AG10803 (cell line): ENCODE data around the gene DACH1.
"Not testable (repeated sequence)": the region's sequence is repeated elsewhere in the genome, so short reads cannot be mapped to it uniquely, and the experiment has no call there.

ENCODE experiments used
- DNase-seq: peaks from one replicate; pipeline ENCODE4 v3.0.0; 2010; ENCODE audit warnings: low read depth
- H3K4me3 ChIP-seq: 2 replicates; pipeline ENCODE4 v1.5.1; 2011; ENCODE audit warnings: mild to moderate bottlenecking, low read length, control low read depth
- CTCF ChIP-seq: conservative IDR thresholded peaks from 2 replicates; pipeline ENCODE4 v1.5.1; 2011; ENCODE audit warnings: mild to moderate bottlenecking, low read length, control low read depth, inconsistent platforms

Gene DACH1

DNA sequence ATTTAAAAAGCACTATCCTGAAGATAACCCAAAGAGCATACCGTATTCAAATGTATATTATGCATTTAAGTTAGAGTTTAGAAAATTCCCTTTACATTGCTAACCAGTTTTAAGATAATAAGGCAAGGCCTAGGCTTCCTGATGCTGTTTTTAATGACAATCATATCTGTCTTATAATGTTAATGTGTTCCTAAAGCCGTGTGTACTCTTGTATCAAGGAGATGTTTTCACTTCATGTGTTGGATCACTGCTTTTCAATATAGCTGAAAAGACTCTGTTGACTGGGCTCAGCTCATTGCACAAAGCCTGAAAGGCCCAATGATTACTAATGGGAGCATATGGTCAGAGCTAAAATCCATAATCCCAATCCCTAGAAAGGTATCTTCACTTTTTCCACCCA lies 81.6 kb downstream of the DACH1 start:
- no peak for TF ChIP-seq CTCF
- H3K4me3 ChIP-seq, result no peak overlapping the region
- DNase-seq, result no peak

GRCh38 chr13:71780546-71780945 lies 86.5 kb downstream of the DACH1 start:
- no peak for TF ChIP-seq CTCF
- no peak overlapping the region for H3K4me3 ChIP-seq
- DNase-seq, result no peak

GRCh38 chr13:71778998-71779397 lies 88.0 kb downstream of the DACH1 start:
- not testable (repeated sequence) for DNase-seq, H3K4me3 ChIP-seq

DNA sequence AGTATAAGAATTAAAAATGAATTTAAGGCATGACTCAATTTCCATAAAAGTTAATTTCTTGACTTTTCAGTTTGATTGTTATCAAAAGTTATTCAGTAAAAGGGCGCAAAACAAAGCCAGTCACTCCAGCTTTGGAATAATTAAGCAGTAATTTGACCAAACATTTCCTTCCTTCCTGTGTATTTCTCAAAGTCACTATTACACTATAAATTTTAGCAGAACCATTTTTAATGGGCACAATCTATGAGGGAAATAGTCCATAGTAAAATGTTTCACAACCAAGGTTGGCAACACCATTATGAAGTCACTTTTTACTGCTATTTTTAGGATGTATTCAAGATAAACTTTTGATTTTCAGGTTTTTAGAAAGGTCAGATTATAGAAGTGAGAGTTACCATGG lies 91.0 kb downstream of the DACH1 start:
- no peak for DNase-seq
- TF ChIP-seq CTCF, result no peak
- H3K4me3 ChIP-seq, result no peak overlapping the region

DNA sequence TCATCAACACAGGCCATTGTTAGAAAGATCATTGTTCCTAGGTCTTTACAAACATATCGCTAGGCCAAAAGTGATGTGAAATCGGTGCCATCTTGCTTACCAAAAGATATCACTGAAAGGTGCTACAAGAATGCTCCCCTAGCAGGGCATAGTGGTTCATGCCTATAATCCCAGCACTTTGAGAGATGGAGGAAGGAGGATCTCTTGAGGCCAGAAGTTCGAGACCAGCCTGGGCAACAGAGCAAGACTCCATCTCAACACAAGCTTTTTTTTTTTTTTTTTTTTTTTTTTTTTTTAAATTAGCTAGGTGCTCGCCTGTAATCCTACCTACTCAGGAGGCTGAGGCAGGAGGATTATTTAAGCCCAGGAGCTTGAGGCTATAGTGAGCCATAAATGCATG lies 92.1 kb downstream of the DACH1 start:
- TF ChIP-seq CTCF, result no peak
- DNase-seq, result no peak
- H3K4me3 ChIP-seq, result no peak overlapping the region

DNA sequence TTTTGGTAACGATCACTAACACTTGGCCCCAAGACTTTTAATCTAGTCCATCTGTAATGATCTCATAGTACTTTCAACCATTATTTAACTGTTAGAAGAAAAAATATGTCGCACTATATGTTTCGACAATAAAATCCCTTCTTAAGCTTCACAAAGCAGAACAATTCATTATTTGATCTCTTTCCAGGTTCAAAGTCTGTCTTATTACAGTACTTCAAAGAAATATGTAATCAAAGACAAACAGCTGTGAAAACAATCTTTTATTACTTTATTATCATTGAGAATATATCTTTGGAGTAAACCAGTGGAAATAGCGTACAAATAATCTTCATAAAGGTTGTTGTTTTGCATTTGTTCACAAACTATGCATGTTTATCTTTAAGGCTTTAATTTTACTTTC lies 93.5 kb downstream of the DACH1 start:
- DNase-seq, result no peak
- no peak overlapping the region for H3K4me3 ChIP-seq
- no peak for TF ChIP-seq CTCF

DNA sequence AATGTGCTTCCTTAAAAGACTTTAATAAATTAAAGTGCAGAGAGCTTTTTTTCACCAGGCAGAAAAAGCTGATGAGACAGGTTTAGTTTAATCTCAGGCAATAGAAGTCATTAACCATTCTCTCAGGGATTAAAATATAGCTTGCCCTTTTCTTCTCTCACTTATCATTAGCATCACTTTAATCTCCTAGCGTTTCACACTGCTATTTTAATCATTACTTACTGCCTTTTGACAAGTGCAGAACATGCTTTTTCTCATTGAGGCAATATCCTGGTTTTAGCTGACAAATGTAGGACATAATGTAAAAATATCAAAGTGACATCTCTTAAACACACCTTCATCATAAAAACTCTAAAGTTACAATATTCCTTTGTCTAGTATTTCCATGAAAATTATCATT lies 94.6 kb downstream of the DACH1 start:
- no peak overlapping the region for H3K4me3 ChIP-seq
- TF ChIP-seq CTCF, result no peak
- no peak for DNase-seq

- TF ChIP-seq CTCF, result no peak
- DNase-seq, result no peak
- no peak overlapping the region for H3K4me3 ChIP-seq
These were observed 95.9 kb downstream of the DACH1 start for GRCh38 chr13:71771144-71771543.
